ENCODE results near the gene LRRC27. TPM values are rescaled to one million over a fixed set of nuclear protein-coding genes. Genes with fewer than 3 reads are reported as not detected.
A peak's percentile ranks its signal among the peaks of the same experiment; 100 is the strongest.

LRRC27 gene
- total and polyA plus RNA-seq, 2 of the 4 experiments (the other 2 are of a cell fraction) = 3.8 to 5.3 TPM

DNA sequence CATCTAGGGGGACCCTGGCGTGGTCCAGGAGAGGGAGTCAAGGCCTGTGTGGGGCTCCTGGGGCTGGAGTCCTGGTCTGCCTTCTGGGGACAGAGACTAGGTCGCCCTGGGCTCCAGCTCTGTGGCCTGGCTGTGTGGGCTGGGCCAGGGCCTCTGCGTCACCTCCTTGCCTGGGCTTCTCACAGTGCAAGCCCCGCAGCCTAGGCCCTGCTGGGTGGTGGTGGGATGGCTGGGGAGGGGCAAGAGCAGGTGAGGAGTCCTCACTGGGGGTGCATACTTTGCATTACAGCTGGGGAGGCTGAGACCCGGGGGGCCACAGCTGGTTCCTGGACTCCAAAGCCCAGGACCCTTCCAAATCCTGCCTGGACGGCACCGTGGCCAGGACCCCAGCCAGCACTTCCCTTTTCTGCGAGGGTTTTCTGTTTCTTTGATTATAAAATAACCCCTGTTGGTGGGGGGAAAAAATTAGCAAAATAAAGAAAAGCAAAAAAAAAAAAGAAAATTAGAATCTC lies 88.5 kb downstream of the LRRC27 start:
- Histone ChIP-seq H3K79me1 (ENCODE audit: low read depth in 1 of 2, low read length in 2 of 2) (peaks cover 0 to 9% of the 10 kb centered on the region in 2 experiments; a peak in 2 of 4 replicates), H2AFZ (replicated peaks; ENCODE audit: low read length, poor library complexity) (peak overlapping the region; percentile 63), H3K4me3 (ENCODE audit: insufficient read depth, low read depth, low read length) (no peak overlapping the region), H4K8ac (ENCODE audit: low read depth in 2 of 2, low read length in 2 of 2) (no peak overlapping the region), H2BK20ac (ENCODE audit: low read depth, low read length) (no peak overlapping the region), H3K9me3 (ENCODE audit: control insufficient read depth, insufficient read depth, low read length) (no peaks in the 10 kb centered on the region), H4K20me1 (ENCODE audit: insufficient read depth, low read length) (peaks cover under 1% of the 10 kb centered on the region; the same call in 1 of the 2 replicates), H3K27ac (ENCODE audit: insufficient read depth, low read length) (no peak overlapping the region), H3K14ac (replicated peaks; ENCODE audit: low read depth, low read length) (no peak overlapping the region), H2BK120ac (ENCODE audit: low read depth, low read length) (no peak overlapping the region), H2AK9ac (replicated peaks; ENCODE audit: low read depth, low read length, poor library complexity) (no peak overlapping the region), H2AK5ac (ENCODE audit: low read depth, low read length) (no peak overlapping the region; the same call in 1 of the 2 replicates), H3K36me3 (ENCODE audit: control insufficient read depth, insufficient read depth, low read length) (no peaks in the 10 kb centered on the region), H4K5ac (ENCODE audit: low read depth, low read length) (no peak overlapping the region), H3K27me3 (ENCODE audit: control insufficient read depth, insufficient read depth, low read length) (no peaks in the 10 kb centered on the region), H3K23ac (ENCODE audit: low read depth, low read length) (no peak overlapping the region), H3K18ac (ENCODE audit: low read depth, low read length) (no peak overlapping the region), H4K91ac (ENCODE audit: insufficient read depth, low read depth, low read length) (no peak overlapping the region), H3K9me1 (ENCODE audit: insufficient read depth, low read length) (peaks cover 7% of the 10 kb centered on the region), H3K4me1 (ENCODE audit: control insufficient read depth, insufficient read depth, low read length) (peaks cover 9% of the 10 kb centered on the region), H3K9ac (ENCODE audit: low read depth, low read length) (no peak overlapping the region), H2BK5ac (ENCODE audit: low read depth, low read length, poor library complexity, severe bottlenecking) (no peak overlapping the region), H3K4ac (ENCODE audit: low read depth, low read length) (no peak overlapping the region), H3K4me2 (ENCODE audit: low read depth, low read length) (no peak overlapping the region), H3K56ac (ENCODE audit: extremely low read depth, insufficient read depth, low read length) (no peak overlapping the region), H2BK15ac (ENCODE audit: low read depth, low read length) (no peak overlapping the region)
- TF ChIP-seq NFE2L2 (IDR thresholded peaks at IDR 0.05; ENCODE audit: low read depth, low read length) (no peak), BHLHE40 (IDR thresholded peaks at IDR 0.05; ENCODE audit: low read depth, low read length) (no peak), CHD1 (IDR thresholded peaks at IDR 0.05; ENCODE audit: low read depth, low read length) (no peak), MAFK (IDR thresholded peaks at IDR 0.05; ENCODE audit: low read depth, low read length) (no peak), CEBPB (IDR thresholded peaks at IDR 0.05; ENCODE audit: low read depth, low read length) (no peak), RCOR1 (IDR thresholded peaks at IDR 0.05; ENCODE audit: insufficient replicate concordance, low read length) (no peak), FOS (IDR thresholded peaks at IDR 0.05; ENCODE audit: low read depth, low read length) (no peak), SMC3 (IDR thresholded peaks at IDR 0.05; ENCODE audit: low read depth, low read length) (no peak), MXI1 (IDR thresholded peaks at IDR 0.05; ENCODE audit: borderline replicate concordance, low read depth, low read length) (no peak), RAD21 (IDR thresholded peaks at IDR 0.05; ENCODE audit: low read length) (no peak), POLR2A (IDR thresholded peaks at IDR 0.05; ENCODE audit: low read depth, low read length) (no peak), RFX5 (IDR thresholded peaks at IDR 0.05; ENCODE audit: low read depth, low read length) (no peak), MAZ (IDR thresholded peaks at IDR 0.05; ENCODE audit: borderline replicate concordance, low read depth, low read length) (no peak)
- TF ChIP-seq, protein P1, sequence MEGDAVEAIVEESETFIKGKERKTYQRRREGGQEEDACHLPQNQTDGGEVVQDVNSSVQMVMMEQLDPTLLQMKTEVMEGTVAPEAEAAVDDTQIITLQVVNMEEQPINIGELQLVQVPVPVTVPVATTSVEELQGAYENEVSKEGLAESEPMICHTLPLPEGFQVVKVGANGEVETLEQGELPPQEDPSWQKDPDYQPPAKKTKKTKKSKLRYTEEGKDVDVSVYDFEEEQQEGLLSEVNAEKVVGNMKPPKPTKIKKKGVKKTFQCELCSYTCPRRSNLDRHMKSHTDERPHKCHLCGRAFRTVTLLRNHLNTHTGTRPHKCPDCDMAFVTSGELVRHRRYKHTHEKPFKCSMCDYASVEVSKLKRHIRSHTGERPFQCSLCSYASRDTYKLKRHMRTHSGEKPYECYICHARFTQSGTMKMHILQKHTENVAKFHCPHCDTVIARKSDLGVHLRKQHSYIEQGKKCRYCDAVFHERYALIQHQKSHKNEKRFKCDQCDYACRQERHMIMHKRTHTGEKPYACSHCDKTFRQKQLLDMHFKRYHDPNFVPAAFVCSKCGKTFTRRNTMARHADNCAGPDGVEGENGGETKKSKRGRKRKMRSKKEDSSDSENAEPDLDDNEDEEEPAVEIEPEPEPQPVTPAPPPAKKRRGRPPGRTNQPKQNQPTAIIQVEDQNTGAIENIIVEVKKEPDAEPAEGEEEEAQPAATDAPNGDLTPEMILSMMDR (conservative IDR thresholded peaks at IDR 0.05; ENCODE audit: low read depth, low read length) = no peak
- TF ChIP-seq, protein P2, sequence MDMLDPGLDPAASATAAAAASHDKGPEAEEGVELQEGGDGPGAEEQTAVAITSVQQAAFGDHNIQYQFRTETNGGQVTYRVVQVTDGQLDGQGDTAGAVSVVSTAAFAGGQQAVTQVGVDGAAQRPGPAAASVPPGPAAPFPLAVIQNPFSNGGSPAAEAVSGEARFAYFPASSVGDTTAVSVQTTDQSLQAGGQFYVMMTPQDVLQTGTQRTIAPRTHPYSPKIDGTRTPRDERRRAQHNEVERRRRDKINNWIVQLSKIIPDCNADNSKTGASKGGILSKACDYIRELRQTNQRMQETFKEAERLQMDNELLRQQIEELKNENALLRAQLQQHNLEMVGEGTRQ (IDR thresholded peaks at IDR 0.05; ENCODE audit: low read depth, low read length) = no peak
- TF ChIP-seq, protein P3, sequence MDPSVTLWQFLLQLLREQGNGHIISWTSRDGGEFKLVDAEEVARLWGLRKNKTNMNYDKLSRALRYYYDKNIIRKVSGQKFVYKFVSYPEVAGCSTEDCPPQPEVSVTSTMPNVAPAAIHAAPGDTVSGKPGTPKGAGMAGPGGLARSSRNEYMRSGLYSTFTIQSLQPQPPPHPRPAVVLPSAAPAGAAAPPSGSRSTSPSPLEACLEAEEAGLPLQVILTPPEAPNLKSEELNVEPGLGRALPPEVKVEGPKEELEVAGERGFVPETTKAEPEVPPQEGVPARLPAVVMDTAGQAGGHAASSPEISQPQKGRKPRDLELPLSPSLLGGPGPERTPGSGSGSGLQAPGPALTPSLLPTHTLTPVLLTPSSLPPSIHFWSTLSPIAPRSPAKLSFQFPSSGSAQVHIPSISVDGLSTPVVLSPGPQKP (IDR thresholded peaks at IDR 0.05; ENCODE audit: borderline replicate concordance, low read depth, low read length) = no peak
- dilution Hi-C loops (cut with HindIII; ENCODE audit: low sequenced_read_pairs, unreplicated experiment) = no loop called here
- ChIA-PET POLR2A (ENCODE audit: unreplicated experiment) (no interaction called here), CTCF (no interaction called here)
- intact Hi-C loops (cut with micrococcal nuclease) = no loop called here
- in situ Hi-C loops (cut with MboI; ENCODE audit: low sequenced_read_pairs) = no loop called here
- WGBS, 2 experiments (ENCODE audit: extremely low coverage in 2 of 2, insufficient read length in 1 of 2) = 100% methylated on average over 1 of the region's 8 CpGs; no CpG with 5 or more reads in 1 of the 2 experiments
- no TSS peak for BruUV-seq (replicated peaks)
- DNase-seq (no peak), ATAC-seq (ENCODE audit: low read depth) (no peak)
